A204.1 (cell line): ENCODE data around the gene SCFD2.
"Not testable (repeated sequence)": the region's sequence is repeated elsewhere in the genome, so short reads cannot be mapped to it uniquely, and the experiment has no call there.

Experiments used
- FAIRE-seq: peaks from 2 replicates; lab custom pipeline; 2012; peaks lifted over from hg19 to GRCh38; lab: Jason Lieb, UNC

Gene SCFD2

GRCh38 chr4:53238352-53238751, 127.5 kb downstream of the SCFD2 start:
- not testable (repeated sequence) for FAIRE-seq

DNA sequence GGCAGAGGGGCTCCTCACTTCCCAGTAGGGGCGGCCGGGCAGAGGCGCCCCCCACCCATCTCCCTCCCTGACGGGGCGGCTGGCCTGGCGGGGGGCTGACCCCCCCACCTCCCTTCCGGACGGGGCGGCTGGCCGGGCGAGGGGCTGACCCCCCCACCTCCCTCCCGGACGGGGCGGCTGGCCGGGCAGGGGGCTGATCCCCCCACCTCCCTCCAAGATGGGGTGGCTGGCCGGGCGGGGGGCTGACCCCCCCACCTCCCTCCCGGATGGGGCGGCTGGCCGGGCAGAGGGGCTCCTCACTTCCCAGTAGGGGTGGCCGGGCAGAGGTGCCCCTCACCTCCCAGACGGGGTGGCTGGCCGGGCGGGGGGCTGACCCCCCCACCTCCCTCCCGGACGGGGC, 128.1 kb downstream of the SCFD2 start:
- not testable (repeated sequence) for FAIRE-seq

- peak; percentile 79 for FAIRE-seq
These were observed 129.2 kb downstream of the SCFD2 start for GRCh38 chr4:53236624-53237023.

DNA sequence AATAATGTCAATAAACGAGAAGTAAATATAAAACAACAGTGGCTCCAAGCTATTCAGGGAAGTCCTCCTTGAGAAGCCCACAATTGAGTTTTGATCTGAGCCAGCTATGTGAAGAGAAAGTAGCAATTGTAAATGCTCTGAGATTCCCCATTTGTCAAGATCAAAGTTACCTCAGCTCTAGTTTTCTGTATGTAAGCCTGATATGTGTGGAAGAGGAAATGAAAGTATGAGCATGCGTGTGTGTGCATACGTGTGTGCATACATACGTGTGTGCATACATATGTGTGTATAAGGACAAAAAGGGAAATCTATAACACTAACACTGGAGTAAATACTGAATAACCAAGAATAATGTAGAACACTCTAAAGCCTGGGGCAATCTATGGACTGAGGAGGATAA, 130.3 kb downstream of the SCFD2 start:
- no peak for FAIRE-seq

GRCh38 chr4:53234669-53235068, 131.2 kb downstream of the SCFD2 start:
- no peak for FAIRE-seq

DNA sequence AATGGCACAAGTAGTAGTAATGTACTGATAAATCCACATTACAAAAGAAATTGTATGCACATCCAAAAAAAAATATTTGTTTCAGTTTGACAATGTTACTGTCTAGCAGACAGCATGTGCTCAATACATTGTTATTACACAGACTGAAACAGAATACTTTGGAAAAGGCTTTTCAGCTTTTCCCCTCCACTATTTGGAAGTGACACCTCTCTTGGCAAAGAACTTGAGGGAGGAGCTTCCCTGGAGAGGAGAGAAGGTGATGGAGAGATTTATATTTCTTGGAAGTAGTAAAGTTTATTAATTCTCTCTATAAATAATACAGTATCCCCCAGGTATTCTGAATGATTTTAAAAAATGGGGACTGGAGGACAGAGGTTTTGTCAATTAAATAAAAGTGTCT, 131.8 kb downstream of the SCFD2 start:
- FAIRE-seq: no peak

DNA sequence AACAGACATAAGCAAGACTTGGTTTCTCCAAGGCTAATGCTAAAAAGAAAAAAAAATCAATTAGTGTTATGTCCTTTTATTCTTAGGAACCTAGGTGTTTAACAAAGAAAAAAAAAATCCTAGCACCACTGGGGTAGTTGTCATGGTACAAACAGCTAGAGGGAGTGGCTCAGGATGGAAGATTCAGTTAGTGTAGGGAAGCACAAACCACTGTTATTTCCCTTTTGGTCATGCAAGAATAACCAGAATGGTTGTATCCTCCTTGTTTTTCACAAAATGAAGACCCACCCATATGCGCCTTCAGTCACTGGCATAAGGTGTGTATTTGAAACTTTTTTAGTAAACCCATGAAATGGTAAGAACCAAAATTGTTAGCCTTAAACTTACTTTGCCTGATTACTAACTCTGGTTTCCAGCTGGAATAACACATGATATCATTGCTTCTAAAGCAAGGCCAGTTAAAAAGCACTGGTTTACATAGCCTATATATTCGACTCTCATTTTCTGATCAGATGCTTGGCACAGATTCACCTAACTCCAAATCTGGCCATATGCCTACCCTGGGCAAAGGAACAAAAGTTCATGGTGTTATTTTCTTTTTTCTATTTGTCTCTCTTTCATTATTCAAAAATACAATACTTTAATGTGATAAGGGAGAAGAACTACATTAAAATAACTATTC, 132.6 kb downstream of the SCFD2 start:
- FAIRE-seq: no peak

DNA sequence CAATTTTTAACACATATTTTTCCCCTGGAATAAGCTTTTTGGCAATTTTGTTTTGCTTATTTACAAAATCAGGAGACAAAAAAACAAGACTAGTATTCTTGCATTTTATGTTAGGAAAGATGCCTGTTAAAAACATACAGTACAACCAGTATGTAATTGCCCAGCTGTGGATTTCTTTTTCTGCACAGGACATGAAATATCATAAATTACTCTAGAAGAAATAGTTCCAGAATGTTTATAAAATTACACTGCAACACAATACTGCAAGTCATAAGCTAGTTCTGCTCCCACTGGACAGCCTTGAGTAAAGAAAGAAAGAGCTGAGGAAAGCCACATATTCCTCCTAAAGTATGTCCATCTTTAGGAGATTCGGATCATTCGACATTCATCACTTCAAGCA, 133.5 kb downstream of the SCFD2 start:
- no peak for FAIRE-seq

DNA sequence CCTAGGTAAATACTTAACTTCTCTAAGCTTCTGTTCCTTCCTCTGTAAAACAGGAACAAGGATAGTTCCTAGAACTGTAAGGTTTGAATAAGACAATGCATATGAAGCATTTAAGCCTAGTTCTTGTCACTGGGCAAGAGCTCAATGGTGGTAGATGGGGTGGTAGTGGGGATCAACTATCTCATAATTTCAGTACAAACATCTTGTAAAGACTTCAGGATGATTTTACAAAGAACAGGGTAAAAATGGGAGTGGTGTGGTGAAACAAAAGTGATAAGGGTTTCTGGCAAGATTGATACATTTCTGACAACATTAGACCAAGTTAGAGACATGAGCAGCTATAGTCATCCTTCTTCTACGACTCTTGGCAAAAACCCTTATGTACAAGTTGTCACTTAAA, 137.8 kb downstream of the SCFD2 start:
- no peak for FAIRE-seq

DNA sequence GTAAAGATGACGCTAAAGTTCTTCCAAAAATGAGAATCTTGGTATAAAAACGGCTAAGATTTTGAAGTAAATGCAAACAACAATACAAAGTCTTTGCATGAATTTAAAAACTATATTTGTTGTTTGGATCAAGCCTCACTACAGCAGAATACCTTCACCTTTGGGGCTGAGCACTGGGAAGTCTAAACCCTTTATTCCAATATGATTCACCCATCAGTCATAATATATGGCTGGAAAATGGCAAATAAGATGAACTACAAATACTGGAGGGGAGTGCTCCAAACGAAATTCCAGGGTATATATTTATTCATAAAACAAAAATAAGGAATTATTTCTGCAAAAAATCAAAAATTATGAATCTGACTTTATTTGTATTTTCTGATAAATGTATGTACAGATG, 138.4 kb downstream of the SCFD2 start:
- no peak for FAIRE-seq

DNA sequence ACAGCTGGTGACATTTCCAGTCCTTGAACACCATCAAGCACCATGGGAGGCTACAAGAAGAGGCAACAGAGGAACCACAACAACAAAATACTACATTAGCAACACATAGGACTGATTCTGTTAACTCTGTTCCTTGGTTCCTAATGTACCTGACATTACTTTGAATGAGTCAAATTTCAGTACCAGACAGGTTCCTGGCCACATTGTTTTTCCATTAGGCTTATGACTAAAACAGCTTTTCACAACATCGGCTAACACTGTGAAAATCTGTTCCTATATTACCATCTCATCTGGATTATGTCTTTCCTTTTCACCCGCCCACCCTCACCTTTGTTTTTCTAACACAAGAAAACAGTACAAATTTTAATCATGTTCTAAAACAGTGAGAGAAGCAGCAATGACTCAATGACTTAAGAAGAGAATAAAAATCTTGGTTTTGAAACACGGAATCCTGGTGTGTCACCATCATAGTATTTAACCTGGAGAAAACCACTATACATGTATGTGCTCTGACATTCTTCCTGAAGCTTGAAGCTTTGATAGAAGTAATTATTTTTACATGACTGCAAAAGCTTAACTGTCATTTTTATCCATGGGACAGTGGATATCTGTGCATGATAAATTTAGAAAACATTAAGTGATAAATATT, 143.9 kb downstream of the SCFD2 start:
- FAIRE-seq: no peak

GRCh38 chr4:53219148-53219547, 146.7 kb downstream of the SCFD2 start:
- FAIRE-seq: not testable (repeated sequence)

DNA sequence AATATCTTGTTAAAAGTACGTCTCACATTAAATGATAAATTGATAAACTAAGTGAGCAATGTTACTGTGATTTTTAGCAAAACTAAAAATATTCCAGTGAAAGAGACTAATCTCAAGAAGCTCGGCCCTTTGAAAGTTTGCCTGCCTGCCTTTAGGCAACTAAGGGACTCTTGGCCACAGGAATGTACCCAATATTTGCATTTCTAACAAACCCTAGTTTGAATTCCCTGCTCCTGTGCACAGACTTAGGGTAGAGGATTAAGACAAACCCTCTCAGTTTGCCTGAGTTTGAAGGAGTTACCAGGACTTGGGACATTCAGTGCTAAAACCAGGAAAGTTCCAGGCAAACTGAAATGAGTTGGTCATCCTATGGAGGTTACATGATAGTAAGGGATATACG, 157.1 kb downstream of the SCFD2 start:
- no peak for FAIRE-seq

DNA sequence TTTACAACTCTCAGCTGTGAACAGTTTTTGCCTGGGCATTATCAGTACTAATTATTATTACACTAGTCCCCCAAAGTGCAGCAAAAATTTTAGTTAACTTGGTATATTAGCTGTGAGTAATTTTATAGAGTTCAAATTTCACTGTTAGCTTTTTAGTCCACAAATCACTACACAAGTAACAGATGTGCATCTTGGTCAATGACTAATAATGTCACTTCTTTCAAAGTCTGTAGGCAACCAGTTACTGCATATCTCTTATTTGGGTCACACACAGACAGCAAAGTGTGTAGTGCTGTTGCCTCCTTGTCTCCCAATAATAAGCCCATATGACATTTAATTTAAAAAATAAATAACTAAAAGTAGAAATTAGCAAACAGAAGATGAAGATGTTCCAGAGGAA, 159.9 kb downstream of the SCFD2 start:
- FAIRE-seq: no peak

- peak; percentile 58 for FAIRE-seq
These were observed 166.5 kb downstream of the SCFD2 start for GRCh38 chr4:53199356-53199755.

DNA sequence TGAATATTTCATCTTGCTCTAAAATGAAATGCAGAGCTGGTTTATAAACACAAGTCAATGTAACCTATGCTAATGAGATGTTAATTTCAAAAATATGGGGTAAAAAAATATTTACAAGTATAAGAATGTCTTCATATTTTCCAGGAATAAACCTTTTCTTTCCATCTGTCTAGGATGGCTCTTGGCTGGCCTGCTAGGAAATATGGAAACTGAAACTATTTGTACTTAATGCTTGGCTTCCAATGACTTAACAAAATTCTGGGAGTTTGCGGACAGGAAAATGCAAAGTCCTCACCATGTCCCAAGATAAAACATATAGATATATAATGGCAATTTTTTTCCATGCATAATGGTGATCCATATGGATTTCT, 168.1 kb downstream of the SCFD2 start:
- no peak for FAIRE-seq

GRCh38 chr4:53196882-53197771, 168.7 kb downstream of the SCFD2 start:
- peak; percentile 99 for FAIRE-seq

GRCh38 chr4:53195815-53196661, 169.8 kb downstream of the SCFD2 start:
- no peak for FAIRE-seq

GRCh38 chr4:53194727-53195126, 171.1 kb downstream of the SCFD2 start:
- FAIRE-seq: no peak

DNA sequence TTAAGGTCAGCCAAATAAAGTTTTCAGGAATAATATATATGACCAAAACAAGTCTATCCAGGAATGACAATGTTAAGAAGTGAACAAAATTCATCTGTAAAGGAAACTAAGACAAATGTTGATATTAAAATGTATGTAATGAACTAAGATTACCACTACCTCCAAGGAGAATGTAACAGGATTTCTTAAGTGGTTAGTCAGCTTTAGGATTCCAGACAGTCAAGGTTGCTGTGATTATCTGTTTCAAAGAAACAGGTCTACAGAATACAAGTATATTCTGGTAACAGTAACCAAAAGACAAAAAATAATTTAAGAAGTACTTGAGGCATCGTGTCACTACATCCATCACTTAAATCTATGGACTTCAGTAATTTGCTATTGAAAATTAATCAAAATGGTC, 172.8 kb downstream of the SCFD2 start:
- no peak for FAIRE-seq

DNA sequence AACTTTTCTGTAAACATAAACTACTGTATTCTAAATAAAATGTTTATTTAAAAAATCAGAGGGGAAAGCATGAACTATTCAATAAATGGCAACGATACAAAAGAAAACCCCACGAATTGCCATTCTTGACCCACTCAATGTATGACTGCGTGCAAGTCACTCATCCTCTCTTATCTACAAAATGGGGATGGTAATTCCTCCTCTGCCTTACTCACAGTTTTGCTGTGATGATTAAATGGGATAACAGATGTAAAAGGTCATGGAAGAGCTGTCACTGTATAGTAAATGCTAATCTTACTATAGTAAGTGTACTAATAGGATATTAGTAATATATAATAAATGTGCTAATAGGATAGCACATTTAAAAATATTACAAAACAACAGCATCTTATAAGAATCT, 173.4 kb downstream of the SCFD2 start:
- FAIRE-seq: no peak

DNA sequence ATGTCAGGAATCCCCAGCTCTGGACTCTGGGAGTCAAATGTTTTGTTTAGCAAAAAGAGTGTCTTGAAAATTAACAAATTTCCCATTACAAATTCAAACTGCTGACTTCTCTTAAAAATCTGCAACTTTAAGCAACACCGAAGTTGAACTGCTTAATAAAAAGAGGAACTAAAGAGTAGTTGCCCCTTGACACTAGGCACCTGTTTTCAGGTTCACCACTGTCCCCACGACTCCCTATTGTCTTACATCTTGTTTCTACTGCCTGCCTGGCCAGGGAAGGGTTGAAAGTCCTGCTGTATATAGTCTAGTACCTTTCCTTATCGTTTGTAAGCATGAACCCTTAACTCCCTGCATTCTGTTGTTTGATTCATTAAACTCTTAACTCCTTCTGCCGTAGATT, 173.9 kb downstream of the SCFD2 start:
- FAIRE-seq: no peak
